NCI-H345 treated with DMSO at 0.1 percent for 48 hours (cell line): Measurements from ENCODE around the gene C7orf25.

ENCODE experiments used
- DNase-seq: peaks from one replicate; lab custom pipeline; 2025; ENCODE audit not compliant: unreplicated experiment; lab: John Stamatoyannopoulos, UW

C7orf25 gene

DNA sequence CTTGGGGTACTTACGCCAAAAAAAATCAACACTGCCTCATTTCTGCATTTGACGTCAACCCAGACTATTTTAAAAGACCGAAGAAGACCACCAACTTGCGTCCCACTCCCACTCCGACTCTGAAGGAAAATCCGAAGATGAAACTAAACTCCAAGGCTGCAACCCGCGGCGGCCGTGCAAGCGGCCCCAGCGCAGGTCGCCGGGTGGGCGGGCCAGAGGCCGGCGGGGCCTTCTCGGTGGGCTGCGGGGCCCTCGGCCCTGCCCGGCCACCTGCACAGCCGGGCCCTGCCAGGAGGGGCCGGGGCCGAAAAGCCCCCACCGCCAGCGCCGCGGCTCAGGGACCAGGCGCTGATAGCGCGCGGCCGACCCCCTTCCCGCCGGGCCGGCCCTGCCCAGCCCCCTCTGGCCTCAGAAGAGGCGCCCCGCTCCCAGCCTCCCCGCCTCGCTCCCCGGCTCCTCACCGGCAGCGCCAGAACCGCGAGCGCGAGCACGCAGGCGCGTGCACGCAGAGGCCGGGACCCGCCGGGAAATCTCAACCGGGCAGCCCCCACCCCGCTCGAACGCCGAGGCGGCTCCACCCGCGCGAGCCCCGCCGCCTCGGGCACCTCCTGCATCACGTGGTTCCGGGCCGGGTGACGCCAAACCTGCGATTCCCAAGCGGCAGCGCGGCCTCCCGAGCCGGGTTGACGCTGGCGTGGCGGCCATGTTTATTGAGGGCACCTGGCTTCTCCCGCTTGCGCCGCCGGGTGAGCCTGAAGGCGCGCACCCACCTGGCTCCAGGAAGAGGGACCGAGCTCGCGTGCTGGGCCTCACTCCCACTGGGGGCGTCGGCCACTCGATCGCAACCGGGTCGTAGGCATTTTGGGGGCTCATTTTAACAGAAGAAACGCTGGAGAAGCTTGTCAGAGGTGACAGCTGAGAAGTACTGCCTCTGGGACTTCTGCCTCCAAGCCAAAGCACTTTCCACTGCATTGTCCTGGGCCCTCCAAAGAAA lies at the start of gene C7orf25:
Gene C7orf25, minus strand, starts transcription at position 617 of the 994 bp plus-strand sequence. CDS start 1,170 bp downstream, outside the sequence.
- peak; percentile 91 for DNase-seq

DNA sequence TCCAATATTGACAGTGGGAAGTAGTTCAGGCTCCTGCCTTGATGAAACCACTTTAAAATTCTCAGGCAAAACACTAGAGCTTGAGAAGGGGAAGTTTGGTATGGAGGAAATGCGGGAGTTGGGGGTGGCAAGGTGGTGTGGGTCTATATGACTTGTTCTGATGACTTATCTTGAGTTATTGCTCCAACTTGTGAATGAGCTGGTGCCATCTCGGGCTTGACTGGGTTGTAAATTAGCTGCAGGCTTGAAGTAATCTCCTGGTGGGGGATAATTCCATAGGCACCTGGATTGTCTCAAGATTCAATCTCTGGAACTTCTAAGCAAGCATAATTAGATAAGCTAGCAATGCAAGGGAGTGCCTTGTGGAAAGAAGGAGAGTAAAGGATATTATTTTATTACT lies 49.3 kb upstream of the C7orf25 start:
- DNase-seq, result no peak

DNA sequence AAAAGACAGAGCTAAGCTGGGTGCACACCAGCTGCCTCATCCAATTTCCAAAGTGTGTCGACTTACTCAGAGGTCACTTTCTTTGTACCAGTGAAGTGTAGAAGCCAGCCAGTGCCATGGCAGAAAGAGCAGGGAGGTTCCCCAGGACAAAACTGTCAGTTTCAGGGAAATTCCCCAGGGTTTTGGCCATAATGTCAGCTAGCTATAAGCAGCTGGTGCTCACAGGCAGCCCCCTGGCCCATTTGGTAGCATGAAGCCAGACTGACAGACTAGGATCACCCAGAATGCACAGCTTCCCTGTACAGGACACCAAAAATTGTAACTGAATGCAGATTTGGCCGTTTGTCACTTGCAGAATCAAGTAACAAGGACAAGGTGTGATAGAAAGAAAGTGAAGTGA lies 48.9 kb upstream of the C7orf25 start:
- DNase-seq, result no peak

DNA sequence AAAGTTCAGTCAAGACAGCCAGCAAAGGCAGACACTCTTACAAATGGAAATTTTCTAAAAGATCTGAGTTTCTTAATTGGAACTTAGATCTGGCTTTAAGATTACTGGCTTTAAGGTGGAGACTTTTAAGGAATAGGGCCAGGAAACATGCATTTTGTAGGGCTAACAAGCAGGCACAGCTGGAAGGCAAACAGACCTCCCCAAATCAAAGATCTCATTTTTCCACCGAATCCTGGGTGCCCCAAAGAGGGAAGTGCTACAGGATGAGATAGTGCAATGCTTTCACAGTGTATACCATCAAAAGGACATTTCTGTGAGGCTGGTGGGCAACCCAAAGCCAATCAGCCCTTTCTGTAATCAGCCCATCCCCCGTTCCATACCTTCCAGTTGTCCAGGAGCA lies 47.7 kb upstream of the C7orf25 start:
- no peak for DNase-seq

DNA sequence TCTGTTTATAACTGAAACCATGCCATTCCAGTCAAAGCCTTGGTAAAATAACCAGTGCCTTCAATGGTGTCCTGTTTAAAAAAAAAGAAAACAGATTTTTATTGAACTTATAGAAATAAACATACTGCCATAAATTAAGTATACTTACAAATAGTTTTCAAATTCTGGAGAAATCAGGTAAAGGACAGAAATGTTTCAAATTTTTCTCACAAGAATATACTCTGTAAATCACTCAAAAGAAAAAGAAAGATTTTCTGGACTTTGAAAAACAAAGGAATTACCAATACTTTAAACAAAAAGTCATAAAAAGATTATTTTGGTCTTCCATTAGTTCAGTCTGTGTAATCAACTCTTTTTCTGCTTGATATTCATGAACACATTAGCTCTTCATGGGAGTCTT lies 44.2 kb upstream of the C7orf25 start:
- DNase-seq, result no peak

DNA sequence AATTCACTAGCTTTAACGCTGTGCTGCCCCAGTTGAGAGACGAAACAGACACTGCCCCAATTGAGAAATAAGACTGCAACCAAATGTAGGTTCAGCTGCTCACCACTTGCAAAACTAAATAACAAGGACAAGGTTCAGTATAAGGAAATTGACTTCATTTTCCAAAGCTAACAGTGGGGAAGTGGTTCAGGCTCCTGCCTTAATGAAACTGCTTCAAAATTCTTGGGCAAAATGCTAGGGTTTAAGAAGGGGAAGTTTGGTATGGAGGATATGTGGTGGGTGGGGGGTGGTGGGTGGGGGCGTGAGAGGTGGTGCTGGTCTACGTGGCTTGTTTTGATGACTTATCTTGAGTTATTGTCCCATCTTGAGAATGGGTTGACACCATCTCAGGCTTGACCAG lies 42.1 kb upstream of the C7orf25 start:
- DNase-seq, result no peak

DNA sequence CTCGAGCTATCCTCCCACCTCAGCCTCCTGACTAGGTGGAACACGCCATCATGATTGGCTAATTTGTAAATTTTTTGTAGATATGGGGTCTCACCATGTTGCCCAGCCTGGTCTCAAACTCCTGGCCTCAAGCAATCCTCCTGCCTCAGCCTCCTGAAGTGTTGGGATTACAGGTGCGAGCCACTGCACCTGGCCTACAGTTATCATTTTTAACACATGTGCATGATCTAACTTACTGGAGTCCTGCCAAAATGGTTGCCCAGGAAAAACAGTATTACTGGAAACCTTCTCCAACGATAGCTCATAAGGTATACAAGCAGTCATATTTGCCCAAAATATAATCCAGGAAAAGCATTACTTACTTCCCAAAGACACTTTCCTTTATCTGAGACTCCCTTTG lies 40.5 kb upstream of the C7orf25 start:
- no peak for DNase-seq

DNA sequence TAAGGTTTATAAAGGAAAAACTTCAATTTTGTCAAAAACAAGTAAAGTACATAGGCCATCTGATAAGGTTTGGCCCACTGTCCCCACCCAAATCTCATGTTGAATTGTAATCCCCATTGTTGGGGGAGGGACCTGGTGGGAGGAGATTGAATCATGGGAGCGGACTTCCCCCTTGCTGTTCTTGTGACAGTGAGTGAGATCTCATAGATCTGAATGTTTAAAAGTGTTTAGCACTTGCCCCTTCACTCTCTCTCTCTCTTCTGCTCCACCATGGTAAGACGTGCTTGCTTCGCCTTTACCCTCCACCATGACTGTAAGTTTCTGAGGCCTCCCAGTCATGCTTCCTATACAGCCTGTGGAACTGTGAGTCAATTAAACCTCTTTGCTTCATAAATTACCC lies 38.5 kb upstream of the C7orf25 start:
- no peak for DNase-seq

DNA sequence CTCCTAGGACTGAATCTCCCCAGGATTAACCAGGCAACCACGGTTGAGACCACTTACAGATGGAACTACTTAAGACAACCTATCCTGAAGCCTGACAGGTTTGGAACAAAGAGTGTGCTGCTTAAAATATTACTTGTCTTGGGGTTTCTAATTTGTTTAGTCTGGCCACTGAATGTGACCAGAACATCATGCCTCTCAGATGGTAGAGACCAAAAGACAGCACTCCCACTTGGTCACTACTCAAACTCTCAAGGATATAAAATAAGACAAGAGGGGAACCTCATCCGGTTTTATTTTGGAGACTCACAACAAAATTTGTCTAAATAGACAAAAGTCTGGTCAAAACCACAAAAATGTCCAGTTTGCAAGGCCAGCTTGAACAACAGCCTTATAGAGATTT lies 35.7 kb upstream of the C7orf25 start:
- no peak for DNase-seq

DNA sequence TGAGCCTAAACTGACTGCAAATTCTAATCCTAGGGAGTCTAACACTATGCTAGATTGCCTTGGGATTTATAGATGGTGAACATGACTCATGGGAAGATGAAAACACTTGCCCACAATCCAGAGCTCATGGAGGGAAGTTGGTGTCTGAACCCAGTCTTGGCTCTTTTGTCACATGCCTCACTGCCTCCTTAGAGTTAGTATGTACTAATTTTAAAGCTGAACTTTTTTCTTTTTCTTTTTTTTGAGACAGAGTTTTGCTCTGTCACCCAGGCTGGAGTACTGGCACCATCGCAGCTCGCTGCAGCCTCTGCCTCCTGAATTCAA lies 34.7 kb upstream of the C7orf25 start:
- DNase-seq, result no peak

DNA sequence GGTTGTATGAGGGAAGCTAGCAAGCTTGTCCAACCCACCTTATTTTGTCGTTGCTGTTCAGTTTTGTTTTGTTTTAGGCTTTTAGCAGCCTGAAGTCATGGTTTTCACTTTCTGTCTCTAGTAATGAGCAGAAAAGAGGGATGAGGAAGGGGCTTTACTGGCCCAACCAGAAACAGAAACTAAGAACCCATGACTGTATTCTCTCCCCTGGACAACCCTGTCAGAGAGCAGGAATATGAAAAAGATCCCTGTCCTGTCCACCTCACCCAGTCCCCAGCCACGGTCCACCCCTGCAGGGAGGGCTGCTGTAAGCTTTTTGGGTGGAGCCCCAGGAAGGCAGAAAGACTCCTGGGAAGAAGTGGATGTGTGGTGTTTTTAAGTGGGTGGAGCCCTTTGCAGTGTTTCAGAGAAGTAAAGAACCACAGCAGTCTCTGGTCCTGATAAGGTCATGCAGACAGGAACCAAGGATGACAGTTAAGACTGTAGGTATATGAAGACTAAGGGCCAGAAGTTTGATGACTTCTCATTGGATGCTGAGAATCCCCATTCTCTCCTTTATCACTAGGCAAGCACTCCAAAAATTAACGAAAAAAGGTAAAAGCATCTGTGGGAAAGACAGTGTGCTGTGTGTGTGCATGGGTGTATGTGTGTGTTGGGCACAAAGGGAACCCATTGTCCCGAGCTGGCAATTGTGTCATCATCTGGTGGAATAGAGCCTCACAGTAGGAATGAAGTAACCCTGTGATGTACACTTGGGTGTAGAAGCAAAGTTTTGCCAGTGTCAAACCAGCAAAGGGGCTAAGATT lies 34.2 kb upstream of the C7orf25 start:
- no peak for DNase-seq

DNA sequence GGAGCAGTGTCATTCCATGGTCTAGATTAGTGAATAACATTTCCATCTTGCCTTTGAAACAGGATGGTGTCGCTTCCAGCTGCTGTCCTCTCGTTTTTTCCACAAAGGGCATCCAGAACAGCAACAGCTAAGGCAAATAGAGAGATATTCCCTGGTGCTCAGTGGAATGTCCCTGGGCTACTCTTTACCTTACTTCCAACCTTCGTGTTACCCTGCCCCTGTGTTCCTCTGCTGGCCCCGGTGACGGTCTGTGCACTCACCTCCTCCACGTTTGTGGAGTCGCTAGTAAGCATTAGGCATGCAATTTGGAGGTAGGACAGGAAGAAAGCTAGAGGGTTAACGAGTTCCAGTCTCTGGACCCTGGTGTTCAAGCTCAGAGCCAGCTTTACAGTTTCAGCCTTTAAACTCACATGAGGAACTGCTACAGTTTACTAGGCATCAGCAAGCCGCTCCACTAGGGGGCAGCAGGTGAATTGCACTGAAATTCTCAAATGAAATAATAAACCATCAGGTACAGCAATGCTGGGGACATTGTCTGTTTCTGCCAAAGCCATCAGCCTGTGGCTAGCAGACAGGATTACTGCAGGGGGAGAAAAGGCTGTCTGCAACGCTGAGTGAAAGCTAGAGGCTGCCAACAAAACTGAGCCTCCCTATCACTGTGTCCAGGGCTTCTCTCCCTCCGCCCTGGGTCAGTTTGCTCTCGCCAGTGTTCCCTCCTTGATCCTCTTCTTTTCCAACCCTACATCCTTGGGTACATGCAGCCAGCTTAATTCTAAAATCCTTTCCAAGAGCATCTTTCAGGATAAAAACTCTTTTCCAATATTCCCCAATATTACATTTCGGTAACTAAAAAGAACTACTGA lies 29.3 kb upstream of the C7orf25 start:
- peak; percentile 79 for DNase-seq

DNA sequence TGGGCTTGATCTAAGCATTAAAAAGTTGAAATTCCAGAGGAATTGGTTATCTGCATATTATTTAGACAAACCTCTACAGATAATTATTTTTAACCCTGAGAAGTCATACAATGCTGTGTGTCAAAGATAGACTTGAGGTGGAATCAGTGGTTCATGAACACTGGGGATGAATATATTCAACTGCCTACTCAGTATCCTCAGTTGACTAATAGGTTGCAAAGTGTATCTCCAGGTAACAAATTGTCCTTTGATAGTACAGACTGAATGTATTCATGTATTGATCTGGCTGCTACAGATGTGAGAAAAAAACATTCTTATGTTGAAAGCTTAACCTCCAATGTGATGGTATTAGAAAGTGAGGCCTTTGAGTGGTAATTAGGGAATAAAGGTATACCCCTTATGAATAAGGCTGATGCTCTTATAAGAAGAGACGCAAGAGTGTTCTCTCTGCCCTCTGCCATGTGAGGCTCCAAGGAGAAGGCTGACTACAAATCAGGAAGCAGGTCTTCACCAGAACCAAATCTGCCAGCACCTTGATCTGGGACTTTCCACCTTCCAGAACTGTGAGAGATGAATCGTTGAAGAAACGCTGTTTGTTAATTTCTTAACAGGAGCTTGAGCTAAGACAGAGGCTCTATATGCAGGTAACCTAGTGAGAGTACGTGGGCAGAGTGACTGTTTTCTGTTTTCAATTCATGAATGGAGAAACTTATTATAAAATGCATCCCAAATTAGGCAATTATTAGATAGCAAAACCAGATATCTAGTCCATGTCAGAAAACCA lies 27.8 kb upstream of the C7orf25 start:
- no peak for DNase-seq

DNA sequence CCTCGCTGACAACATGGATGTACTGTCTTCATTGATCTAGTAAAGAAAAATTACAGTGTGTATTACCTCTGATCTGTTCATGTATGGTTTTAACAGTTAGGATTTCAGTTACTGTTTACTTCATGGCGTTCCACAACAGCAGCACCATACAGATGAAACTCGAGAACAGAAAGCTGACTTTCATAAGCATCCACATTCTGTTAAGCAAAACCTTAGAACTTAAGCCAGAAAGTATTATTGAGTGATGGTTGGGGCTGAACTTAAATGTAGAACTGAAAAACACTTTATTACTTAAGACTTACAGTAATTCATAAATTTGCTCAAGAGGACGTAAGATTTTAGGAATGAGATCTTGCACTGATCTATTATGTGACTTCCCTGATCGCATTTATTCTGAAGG lies 24.0 kb upstream of the C7orf25 start:
- no peak for DNase-seq

DNA sequence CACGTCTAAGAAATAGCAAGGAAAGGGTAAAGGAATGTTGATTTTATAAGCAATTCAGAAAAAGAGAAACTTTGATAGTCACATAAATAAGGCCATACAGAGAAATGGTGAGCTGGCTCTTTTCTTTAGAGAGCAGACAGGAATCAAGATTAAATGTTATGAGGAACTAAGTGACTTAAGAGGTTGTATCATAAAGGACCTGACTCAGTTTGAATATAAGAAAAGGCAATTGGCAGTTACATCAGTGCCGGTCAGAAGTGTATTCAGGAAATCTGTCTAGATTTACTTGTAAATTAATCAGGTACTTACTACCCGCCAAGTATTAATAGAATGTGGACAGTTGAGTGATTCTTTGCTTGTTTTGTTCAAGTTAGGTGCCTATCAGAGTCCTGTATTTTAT lies 22.4 kb upstream of the C7orf25 start:
- no peak for DNase-seq

DNA sequence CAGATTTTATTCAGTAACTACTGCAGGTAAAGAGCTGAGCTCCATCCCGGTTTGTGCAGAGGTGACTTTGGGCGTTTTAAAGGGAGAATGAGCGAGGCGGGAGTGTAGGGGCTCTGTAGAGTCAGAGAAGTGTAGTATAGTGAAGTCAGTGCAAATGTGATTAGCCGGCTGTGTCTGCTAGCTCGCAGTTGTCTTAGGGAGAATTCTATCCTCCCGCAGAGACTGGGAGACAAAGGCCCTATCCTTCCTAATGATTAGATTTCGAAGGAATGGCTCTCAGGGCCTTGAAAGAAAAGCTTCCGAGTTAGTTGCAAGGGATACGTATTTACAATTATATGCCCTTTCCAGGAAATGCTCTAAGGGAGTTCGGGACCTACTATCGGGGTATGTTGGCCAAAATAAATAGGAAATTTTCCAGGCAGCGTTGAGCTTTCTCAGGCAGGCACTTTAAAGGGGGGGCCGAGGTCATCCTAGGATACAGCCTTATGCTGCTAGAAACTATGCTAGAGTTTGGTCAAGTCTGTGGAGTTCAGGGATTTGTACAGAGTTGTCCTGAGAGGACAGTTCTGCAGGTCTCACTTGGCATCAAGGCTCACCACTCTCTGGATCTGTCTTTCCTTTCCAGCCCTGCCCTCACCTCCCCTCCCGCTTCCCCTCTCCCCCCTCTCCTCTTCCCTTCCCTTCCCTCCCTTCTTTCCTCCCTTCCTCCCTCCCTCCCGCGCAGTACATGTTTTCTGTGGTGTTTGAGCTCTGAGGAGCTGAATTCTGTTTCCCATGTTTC lies 21.1 kb upstream of the C7orf25 start:
- peak; percentile 16 for DNase-seq

DNA sequence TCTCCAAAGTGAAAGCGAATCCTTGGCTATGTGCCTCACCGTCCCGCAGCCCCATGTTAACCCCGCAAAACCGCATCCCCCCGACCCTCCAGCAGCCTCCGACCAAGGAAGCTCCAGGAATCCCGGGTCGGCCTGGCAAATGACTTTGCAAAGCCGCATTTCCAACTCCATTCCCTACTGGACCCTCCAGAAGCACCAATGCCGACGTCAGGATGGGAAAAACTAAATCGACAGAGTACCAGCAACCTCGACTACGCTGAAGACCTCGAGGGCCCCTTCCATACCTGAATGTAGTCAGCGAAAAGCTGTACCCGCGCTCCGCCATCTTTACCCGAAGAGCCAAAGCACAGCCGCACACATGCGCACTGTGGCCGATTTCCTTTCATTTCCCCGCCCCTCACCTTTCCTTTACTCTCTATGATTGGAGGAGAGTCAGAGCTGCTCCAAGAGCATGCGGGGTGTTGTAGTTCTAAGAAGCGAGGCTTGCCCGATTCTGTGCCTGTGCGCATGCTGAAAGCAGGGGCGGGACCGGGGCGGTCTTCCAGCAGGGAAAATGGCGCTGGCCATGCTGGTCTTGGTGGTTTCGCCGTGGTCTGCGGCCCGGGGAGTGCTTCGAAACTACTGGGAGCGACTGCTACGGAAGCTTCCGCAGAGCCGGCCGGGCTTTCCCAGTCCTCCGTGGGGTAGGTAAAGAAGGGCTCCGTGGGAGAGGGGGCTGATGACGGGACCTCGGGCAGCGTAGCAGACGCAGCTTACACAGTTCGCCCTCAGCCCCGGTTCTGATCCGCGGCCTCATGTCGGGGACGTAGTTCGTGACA lies 20.2 kb upstream of the C7orf25 start, which contains the start of the genes MRPL32 and PSMA2:
Gene MRPL32, plus strand, starts transcription at position 543 of the 818 bp plus-strand sequence. Its CDS starts 11 bp downstream, at position 554.
Gene PSMA2, minus strand, starts transcription at position 341 of the 818 bp plus-strand sequence. Its CDS starts 16 bp downstream, at position 325.
- peak; percentile 99 for DNase-seq

DNA sequence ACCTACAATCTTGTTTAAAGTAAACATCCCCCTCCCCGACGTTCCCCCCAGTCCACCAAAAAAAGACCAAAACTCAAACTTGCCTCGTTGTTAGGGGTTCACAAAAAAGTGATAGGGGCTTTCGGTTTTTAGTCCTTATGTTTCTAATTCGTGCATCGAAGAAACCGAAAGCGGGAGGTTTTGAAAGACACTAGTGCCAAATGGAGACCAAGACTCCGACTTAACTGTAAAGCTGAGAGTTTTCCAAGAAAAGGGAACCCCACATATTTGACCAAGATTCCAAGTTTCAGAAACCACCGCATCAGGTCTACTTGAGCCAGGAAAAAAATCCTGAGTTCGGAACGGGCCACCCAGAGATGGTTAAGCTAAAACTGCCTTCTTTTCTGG lies 19.6 kb upstream of the C7orf25 start:
- no peak for DNase-seq

DNA sequence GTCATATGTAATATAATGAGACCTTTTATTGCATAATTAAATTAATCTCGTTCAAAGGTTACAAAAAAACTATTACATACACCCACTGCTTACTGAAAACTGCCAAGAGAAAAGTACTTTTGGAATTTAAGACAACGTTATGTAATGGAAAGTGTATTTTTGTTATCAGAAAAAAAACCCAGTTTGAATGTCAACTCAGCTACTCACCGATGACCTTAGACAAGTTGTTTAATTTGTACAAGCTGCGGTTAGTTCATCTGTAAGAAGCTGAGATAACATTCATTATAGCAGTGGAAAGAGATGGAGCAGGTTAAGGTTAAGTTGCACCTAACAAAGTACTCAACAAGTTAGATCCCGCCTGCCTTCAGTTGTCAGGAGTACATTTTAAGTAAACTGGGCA lies 19.0 kb upstream of the C7orf25 start:
- DNase-seq, result no peak
